Measurements from ENCODE around the gene TAF11.
"Not testable (repeated sequence)": the region's sequence is repeated elsewhere in the genome, so short reads cannot be mapped to it uniquely, and the experiment has no call there.

The TAF11 gene

GRCh38 chr6:34901930-34902329, 14.1 kb upstream of the TAF11 start:
- no peak for DNase-seq

- no peak for DNase-seq
Observed at GRCh38 chr6:34900321-34901031, 12.6 kb upstream of the TAF11 start.

GRCh38 chr6:34899748-34900147, 11.9 kb upstream of the TAF11 start:
- not testable (repeated sequence) for DNase-seq

GRCh38 chr6:34897716-34898115, 9.9 kb upstream of the TAF11 start:
- no peak for DNase-seq

- no peak for DNase-seq
Observed at GRCh38 chr6:34897130-34897529, 9.3 kb upstream of the TAF11 start.

- DNase-seq: no peak
Observed at GRCh38 chr6:34894693-34895092, 6.9 kb upstream of the TAF11 start.

GRCh38 chr6:34891296-34891695, 3.5 kb upstream of the TAF11 start:
- no peak for DNase-seq

GRCh38 chr6:34890533-34890925, 2.7 kb upstream of the TAF11 start:
- no peak for DNase-seq

GRCh38 chr6:34888874-34889555, 1.2 kb upstream of the TAF11 start, which contains the start of gene ANKS1A:
ANKS1A (plus strand) TSS chr6:34889255; CDS start chr6:34889403, 148 bp downstream.
- peak; percentile 65 for DNase-seq

GRCh38 chr6:34888514-34888856, 643 bp upstream of the TAF11 start:
- no peak for DNase-seq

- DNase-seq: not testable (repeated sequence)
Observed at GRCh38 chr6:34885837-34886236, 2.0 kb downstream of the TAF11 start.

- DNase-seq: no peak
Observed at GRCh38 chr6:34884996-34885395, 2.8 kb downstream of the TAF11 start.

GRCh38 chr6:34884073-34884472, 3.8 kb downstream of the TAF11 start:
- DNase-seq: not testable (repeated sequence)

GRCh38 chr6:34877869-34878485, 9.9 kb downstream of the TAF11 start:
- DNase-seq: no peak

- no peak for DNase-seq
Observed at GRCh38 chr6:34877259-34877658, 10.6 kb downstream of the TAF11 start.

- DNase-seq: no peak
Observed at GRCh38 chr6:34876472-34876871, 11.4 kb downstream of the TAF11 start.

- no peak for DNase-seq
Observed at GRCh38 chr6:34875292-34876213, 12.3 kb downstream of the TAF11 start.

- DNase-seq: no peak
Observed at GRCh38 chr6:34872332-34872731, 15.5 kb downstream of the TAF11 start.

GRCh38 chr6:34871853-34872252, 16.0 kb downstream of the TAF11 start:
- DNase-seq: no peak

- DNase-seq: no peak
Observed at GRCh38 chr6:34867484-34867883, 20.4 kb downstream of the TAF11 start.

- no peak for DNase-seq
Observed at GRCh38 chr6:34866509-34866908, 21.3 kb downstream of the TAF11 start.

GRCh38 chr6:34865107-34865506, 22.7 kb downstream of the TAF11 start:
- DNase-seq: no peak

- no peak for DNase-seq
Observed at GRCh38 chr6:34864007-34864406, 23.8 kb downstream of the TAF11 start.

Measured in T1000 (cell line).